NOMO-1 treated with dmso at 0.1 percent for 144 hours (cell line): ENCODE results near the gene BCAT1.
"Not testable (repeated sequence)": the region's sequence is repeated elsewhere in the genome, so short reads cannot be mapped to it uniquely, and the experiment has no call there.

Source experiments
- DNase-seq: peaks from one replicate; lab custom pipeline; 2025; ENCODE audit not compliant: unreplicated experiment; lab: John Stamatoyannopoulos, UW

BCAT1 gene

DNA sequence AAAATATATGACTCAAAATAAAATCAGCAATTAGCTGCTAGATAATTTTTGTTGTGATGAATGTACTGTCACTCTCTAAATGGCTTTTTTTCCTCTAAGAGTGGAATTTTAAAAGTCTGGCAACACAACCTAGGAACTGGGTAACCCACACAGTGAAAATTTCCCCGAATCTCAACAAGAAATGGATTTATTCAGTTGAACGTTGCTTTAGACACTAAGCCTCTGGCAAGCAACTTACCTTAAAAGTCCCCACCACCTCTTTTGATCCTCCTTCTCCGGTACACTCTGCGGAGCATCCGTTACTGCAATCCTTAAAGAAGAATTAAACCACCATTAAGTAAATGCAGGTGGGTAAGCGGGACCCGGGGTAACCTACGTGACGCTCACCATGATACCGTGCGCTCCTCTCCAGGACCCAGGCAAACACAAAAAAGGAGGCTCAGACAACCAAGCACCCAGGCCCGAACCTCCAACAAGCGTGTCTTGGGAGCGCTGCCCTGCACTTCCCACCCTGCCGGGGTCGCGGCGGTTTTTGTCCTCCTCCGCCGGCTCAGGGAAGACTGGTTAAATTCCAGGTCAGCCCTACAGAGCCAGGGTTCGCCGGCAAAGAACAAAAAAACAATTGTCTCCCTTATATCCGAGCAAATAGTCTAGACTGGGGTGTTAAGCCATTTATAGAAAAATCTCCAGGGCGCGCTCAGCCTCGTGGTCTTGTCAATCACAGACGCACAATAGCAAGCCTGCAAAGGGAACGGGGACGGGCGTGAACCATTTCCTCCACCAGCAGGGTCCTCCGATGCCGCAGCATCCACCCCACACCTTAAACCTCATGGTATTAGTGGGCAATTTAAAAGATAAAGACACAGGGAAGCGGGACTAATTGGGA is 47.1 kb downstream of the BCAT1 start:
- DNase-seq: no peak

GRCh38 chr12:24900196-24900595 is 48.7 kb downstream of the BCAT1 start:
- no peak for DNase-seq

GRCh38 chr12:24899503-24900075 is 49.3 kb downstream of the BCAT1 start:
- DNase-seq: no peak

- DNase-seq: no peak
Observed at GRCh38 chr12:24898606-24899005, 50.3 kb downstream of the BCAT1 start.

GRCh38 chr12:24898185-24898584 is 50.7 kb downstream of the BCAT1 start:
- DNase-seq: no peak

GRCh38 chr12:24896171-24896570 is 52.7 kb downstream of the BCAT1 start:
- DNase-seq: no peak

DNA sequence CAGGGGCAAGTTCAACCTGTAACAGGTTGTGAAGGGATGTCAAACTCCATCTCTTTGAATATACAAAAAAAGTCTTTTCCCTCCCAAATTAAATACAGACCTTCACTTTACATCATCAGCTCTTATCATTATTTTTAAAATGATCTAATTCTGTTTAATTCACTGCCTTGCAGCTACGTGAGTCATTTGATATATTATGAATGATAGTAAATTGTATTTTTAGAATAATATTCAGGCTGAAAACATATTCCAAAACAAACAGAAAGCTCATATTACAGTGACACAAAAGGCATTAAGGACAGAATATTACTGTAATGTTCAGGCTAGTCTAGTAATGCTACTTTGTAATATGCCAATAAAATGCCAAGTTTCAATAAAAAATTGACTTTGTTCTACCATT is 53.3 kb downstream of the BCAT1 start:
- no peak for DNase-seq

- DNase-seq: no peak
Observed at GRCh38 chr12:24894879-24895278, 54.0 kb downstream of the BCAT1 start.

GRCh38 chr12:24890048-24890803 is 58.7 kb downstream of the BCAT1 start:
- DNase-seq: no peak

DNA sequence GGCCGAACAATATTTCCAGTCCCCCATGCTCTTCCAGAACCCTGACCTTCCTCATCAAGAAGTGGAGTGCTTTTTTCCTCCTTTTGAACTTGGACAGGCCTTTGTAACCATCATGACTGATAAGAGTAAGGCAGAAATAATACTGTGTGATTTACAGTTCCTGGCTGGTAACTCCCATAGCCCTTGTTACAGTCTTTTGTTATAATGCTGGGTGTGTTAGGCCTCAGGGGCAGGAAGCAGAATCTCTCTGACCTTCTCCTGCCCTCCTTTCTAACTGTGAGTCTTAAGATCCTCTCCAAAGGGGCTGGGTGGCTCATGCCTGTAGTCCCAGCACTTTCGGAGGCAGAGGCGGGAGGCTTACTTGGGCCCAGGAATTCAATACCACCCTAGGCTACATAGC is 59.5 kb downstream of the BCAT1 start:
- DNase-seq: no peak

GRCh38 chr12:24888813-24889212 is 60.1 kb downstream of the BCAT1 start:
- DNase-seq: no peak

- DNase-seq: no peak
Observed at GRCh38 chr12:24884911-24885310, 64.0 kb downstream of the BCAT1 start.

DNA sequence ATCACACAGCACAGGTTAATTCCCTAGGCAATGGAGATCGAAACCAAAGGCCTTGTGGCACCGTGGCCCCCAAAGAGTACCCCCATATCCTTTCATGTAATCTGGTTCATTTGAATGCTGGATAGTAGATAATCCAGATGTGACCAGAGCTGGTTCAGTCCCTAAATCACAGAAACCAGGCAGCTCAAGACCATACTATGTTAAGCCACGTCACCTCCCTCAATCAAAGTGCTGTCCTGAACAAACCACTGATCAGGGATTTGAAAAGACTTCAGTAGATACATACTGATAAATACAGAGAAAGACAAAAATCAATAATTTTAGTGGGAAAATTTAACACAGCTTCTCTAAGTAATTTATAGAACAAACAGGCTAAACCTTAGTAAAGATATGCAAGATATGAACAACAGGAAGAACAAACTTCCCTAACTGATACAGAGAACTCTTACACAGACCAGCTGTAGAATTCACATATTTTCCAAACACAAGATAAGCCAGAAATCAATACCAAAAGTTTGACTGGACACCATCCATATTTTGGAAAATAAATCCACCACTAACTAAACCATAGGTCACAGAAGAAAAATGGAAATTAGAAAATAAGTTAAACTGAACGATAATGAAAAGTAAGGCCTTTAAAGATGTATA is 67.1 kb downstream of the BCAT1 start:
- DNase-seq: no peak

DNA sequence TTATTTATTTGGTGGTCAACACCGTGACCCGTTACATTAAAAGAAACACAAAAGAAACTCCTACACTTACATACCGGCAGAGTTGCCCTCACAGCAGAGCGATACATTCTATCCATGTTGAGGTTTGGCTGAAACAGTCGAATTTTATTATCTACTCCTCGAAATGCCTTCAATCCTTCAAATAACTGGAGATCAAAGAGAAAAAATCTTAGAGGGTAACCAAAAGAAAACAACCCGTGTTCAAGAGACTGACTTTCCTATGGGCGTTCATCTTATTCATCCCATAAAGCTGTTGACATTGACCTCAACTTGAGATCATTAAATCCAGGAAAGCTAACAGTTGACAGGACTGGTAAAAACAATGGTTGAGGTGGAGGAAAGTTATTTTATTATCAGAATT is 67.7 kb downstream of the BCAT1 start:
- no peak for DNase-seq

GRCh38 chr12:24880732-24881131 is 68.2 kb downstream of the BCAT1 start:
- DNase-seq: no peak

DNA sequence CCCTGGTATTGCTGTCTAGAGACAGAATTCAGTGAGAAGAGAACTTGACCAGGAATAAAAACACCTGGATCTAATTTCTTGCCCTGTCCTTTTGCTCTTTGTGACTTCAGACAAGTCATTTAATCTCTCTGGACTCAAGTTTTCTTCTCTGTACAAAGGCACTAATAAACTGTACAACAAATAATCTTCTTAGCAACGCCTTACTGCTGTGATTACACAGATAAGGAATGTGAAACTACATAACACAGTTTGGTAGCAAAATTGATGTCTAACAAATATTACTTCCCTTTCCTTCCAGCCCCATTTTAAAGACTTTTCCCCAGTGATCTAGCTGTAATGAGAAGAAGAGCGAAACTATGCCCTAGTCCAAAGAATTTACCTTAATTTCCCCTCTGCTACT is 69.3 kb downstream of the BCAT1 start:
- no peak for DNase-seq

GRCh38 chr12:24875014-24875413 is 73.9 kb downstream of the BCAT1 start:
- no peak for DNase-seq

DNA sequence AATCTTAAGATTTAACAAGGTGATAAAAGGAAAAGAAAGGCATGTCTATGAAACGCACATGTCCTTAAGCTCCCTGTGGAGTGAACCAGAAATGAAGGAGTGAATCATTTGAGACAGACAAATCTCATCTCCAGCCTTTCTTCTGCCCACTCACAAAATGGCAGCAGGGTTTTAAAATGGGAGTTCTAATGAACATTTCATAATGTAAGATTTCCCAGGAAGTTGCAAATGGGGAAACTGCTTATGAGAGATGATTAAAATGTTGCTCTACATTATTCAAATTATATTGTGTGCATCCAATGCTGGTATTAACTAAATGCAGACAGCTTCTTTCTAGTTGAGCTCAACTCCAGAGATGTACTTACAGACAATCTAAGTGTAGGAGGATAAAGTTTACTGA is 76.7 kb downstream of the BCAT1 start:
- no peak for DNase-seq

DNA sequence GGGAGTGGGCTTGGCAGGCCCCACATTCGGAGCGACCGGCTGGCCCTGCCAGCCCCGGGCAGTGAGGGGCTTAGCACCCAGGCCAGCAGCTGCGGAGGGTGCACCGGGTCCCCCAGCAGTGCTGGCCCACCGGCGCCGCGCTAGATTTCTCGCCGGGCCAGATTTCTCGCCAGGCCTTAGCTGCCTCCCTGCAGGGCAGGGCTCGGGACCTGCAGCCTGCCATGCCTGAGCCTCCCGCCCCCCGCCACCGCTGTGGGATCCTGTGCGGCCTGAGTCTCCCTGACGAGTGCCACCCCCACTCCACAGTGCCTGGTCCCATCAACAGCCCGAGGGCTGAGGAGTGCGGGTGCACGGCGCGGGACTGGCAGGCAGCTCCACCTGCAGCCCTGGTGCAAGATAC is 82.8 kb downstream of the BCAT1 start:
- DNase-seq: not testable (repeated sequence)

- DNase-seq: no peak
Observed at GRCh38 chr12:24864796-24865125, 84.1 kb downstream of the BCAT1 start.

DNA sequence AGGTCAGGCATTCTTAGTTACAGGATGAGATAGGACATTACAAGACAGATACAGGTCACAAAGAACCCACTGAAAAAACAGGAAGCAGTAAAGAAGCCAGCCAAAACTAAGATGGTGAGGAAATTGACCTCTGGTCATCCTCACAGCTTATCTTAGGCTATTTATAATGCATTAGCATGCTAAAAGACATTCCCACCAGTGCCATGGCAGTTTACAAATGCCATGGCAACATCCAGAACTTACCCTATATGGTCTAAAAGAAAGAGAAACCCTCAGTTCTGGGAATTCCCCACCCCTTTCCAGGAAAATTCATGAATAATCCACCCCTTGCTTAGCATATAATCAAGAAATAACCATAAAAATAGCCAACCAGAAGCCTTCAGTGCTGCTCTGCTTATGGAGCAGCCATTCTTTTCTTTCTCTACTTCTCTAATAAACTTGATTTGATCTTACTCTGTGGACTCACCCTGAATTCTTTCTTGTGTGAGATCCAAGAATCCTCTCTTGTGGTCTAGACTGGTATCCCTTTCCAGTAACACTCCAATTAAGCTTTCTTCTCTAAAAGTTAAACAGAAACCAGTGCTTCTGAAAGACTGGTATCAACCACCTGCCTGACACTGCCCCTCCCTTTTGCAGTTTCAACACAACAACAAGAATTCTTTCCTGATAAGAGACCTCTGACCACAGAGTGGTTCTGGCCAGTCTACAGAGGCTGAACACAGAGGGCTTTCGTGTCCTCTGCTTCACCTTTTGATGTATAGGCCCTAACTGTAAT is 86.9 kb downstream of the BCAT1 start:
- DNase-seq: no peak
